ENCODE data around the gene MED14. TPM values are rescaled to one million over a fixed set of nuclear protein-coding genes. Genes with fewer than 3 reads are reported as not detected.

MED14 gene
- total RNA-seq, 1 donor from 2014 or later = 46.2 TPM

DNA sequence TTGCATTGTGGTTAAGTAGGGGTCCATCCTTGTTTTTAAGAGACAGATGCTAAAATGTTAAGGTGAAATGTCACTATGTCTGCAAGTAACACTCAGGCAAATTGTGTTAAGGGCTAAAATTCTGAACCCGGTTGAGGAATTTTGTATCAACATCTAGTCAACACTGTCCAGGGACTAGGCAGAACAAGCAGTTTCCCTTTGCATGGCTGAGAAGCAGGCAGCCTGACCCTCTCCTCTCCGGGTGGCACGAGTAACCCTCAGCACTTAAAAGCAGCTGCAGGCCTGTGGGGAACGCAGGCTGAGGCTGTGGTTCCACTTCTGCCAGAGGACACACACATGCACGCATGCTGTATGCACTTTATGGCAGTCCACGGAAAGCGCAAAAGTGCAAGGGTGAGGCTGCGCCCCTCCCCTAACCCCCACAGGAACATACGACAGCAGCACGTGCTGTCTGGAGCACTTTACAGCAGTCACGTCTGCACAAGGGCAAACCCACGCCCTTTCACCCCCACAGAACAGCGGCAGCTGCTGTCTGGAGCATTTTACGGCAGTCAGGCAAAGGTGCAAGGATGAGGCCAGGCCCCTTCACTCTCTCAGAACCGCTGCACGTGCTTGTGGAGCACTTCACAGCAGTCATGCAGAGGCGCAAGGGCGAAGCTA, 112.7 kb downstream of the MED14 start:
- Mint-ChIP-seq H3K27me3 (no peaks in the 10 kb centered on the region), H3K4me1 (ENCODE audit: unreplicated experiment) (no peaks in the 10 kb centered on the region)
- TF ChIP-seq, protein P1, sequence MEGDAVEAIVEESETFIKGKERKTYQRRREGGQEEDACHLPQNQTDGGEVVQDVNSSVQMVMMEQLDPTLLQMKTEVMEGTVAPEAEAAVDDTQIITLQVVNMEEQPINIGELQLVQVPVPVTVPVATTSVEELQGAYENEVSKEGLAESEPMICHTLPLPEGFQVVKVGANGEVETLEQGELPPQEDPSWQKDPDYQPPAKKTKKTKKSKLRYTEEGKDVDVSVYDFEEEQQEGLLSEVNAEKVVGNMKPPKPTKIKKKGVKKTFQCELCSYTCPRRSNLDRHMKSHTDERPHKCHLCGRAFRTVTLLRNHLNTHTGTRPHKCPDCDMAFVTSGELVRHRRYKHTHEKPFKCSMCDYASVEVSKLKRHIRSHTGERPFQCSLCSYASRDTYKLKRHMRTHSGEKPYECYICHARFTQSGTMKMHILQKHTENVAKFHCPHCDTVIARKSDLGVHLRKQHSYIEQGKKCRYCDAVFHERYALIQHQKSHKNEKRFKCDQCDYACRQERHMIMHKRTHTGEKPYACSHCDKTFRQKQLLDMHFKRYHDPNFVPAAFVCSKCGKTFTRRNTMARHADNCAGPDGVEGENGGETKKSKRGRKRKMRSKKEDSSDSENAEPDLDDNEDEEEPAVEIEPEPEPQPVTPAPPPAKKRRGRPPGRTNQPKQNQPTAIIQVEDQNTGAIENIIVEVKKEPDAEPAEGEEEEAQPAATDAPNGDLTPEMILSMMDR (conservative IDR thresholded peaks at IDR 0.05) = no peak

DNA sequence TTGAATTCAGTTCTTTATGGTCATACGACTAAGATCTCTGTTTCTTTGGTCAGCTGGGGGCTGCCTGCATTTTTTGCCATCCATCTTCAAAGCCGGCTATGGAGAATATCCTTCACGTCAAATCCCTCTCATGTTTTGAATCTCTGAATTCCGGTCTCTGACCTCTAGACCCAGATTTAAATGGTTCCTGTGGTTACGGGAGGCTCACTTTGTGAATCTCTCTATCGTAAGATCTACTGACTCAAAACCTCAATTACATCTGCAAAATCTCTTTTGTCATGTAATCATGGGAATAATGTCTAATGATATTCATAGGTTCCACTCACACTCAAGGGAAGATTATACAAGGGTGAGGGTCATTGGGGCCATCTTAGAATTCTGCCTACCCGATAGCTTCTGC, 117.8 kb downstream of the MED14 start:
- Mint-ChIP-seq H3K36me3 (no peaks in the 10 kb centered on the region), H3K4me1 (ENCODE audit: unreplicated experiment) (no peaks in the 10 kb centered on the region), H3K4me3 (no peak overlapping the region), H3K27ac (no peak overlapping the region), H3K27me3 (no peaks in the 10 kb centered on the region), H3K9me3 (peaks cover 10% of the 10 kb centered on the region)
- no peak for DNase-seq (ENCODE audit: extremely low spot score, unreplicated experiment)
- TF ChIP-seq, protein P1 (conservative IDR thresholded peaks at IDR 0.05) = no peak

More for the DNA sequence above, 112.7 kb downstream of the MED14 start:
- Mint-ChIP-seq H3K27ac (no peak overlapping the region), H3K9me3 (peaks cover 3% of the 10 kb centered on the region), H3K36me3 (peaks cover 4% of the 10 kb centered on the region), H3K4me3 (no peak overlapping the region)
- no peak for DNase-seq (ENCODE audit: extremely low spot score, unreplicated experiment)

DNA sequence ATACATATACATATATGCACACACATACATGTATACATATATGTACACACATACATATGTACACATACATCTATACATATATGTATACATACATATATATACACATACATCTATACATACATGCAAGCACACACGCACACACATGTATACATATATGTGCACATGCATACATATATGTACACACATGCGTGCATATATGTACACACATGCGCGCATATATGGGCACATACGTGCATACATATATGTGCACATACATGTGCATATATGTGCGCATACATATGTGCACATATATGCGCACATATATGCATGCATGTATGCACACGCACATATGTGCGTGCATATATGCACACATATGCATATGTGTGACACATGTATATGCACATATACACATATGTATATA, 119.4 kb downstream of the MED14 start:
- H3K4me1 Mint-ChIP-seq (ENCODE audit: unreplicated experiment) = no peaks in the 10 kb centered on the region
- H3K9me3 Mint-ChIP-seq = peaks cover 10% of the 10 kb centered on the region
- DNase-seq (ENCODE audit: extremely low spot score, unreplicated experiment) = no peak
- H3K36me3 Mint-ChIP-seq = no peaks in the 10 kb centered on the region
- H3K27ac Mint-ChIP-seq = no peak overlapping the region
- TF ChIP-seq, protein P1 (conservative IDR thresholded peaks at IDR 0.05) = no peak
- H3K27me3 Mint-ChIP-seq = no peaks in the 10 kb centered on the region
- no peak overlapping the region for H3K4me3 Mint-ChIP-seq

DNA sequence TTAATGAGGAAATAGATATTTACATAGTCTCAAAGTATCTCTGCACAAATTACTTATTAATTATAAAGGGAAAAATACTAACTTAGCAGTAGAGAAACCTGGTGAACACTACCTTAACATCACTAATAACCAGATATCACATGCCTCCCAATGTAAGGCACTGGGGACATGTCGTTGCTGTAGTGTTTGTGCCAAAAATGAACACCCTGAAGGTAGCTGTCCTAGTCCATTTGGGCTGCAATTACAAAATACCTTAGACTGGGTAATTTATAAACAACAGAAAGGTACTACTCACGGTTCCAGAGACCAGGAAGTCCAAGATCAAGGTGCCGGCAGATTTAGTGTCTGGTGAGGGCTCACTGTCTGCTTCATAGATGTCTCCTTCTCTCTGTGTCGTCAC, 122.8 kb downstream of the MED14 start:
- Mint-ChIP-seq H3K4me3 (no peak overlapping the region), H3K36me3 (no peaks in the 10 kb centered on the region), H3K9me3 (peaks cover 6% of the 10 kb centered on the region), H3K27ac (no peak overlapping the region), H3K4me1 (ENCODE audit: unreplicated experiment) (no peaks in the 10 kb centered on the region), H3K27me3 (no peaks in the 10 kb centered on the region)
- DNase-seq (ENCODE audit: extremely low spot score, unreplicated experiment) = no peak
- TF ChIP-seq, protein P1 (conservative IDR thresholded peaks at IDR 0.05) = no peak

DNA sequence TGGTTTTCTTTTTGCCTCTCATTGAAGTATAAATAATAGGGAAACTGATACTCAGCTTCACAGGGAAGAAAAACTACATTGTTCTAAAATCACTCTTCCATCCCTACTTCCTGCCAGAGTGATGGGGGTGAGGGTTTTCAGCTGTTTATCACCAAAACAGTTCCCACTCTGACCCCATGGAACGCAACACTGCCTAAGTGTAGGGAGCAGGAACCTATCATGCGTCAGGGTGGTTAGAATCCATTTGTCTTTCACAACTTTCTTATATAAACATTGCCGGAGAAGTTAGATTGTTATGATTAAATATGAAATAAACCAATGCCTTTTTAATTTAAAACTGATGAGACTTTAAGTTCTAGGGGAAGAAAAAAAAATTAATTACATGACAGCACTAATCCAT, 128.0 kb downstream of the MED14 start:
- peaks cover 7% of the 10 kb centered on the region for H3K36me3 Mint-ChIP-seq
- H3K27me3 Mint-ChIP-seq = no peaks in the 10 kb centered on the region
- H3K27ac Mint-ChIP-seq = no peak overlapping the region
- H3K4me1 Mint-ChIP-seq (ENCODE audit: unreplicated experiment) = no peaks in the 10 kb centered on the region
- TF ChIP-seq, protein P1 (conservative IDR thresholded peaks at IDR 0.05) = no peak
- no peak for DNase-seq (ENCODE audit: extremely low spot score, unreplicated experiment)
- H3K9me3 Mint-ChIP-seq = no peaks in the 10 kb centered on the region
- no peak overlapping the region for H3K4me3 Mint-ChIP-seq

Measured in type B pancreatic cell (in vitro differentiated cells).